GM21367 (cell line): ENCODE data around the gene MAN1A1.

Experiments used
- ATAC-seq: cut with Tn5 transposase; IDR thresholded peaks from one replicate; pipeline ENCODE4 v1.9.1; 2021; ENCODE audit not compliant: unreplicated experiment

MAN1A1 gene

GRCh38 chr6:119240257-119241110 lies 109.1 kb downstream of the MAN1A1 start:
- no peak for ATAC-seq

- no peak for ATAC-seq
Observed at GRCh38 chr6:119237177-119237715, 112.3 kb downstream of the MAN1A1 start.

GRCh38 chr6:119234941-119235340 lies 114.6 kb downstream of the MAN1A1 start:
- no peak for ATAC-seq

GRCh38 chr6:119234457-119234856 lies 115.1 kb downstream of the MAN1A1 start:
- ATAC-seq, result no peak

GRCh38 chr6:119233312-119233984 lies 116.1 kb downstream of the MAN1A1 start:
- no peak for ATAC-seq

GRCh38 chr6:119231394-119231793 lies 118.2 kb downstream of the MAN1A1 start:
- no peak for ATAC-seq

GRCh38 chr6:119230160-119230559 lies 119.4 kb downstream of the MAN1A1 start:
- ATAC-seq, result no peak

GRCh38 chr6:119227377-119227776 lies 122.2 kb downstream of the MAN1A1 start:
- ATAC-seq, result no peak

GRCh38 chr6:119226089-119226488 lies 123.5 kb downstream of the MAN1A1 start:
- no peak for ATAC-seq

GRCh38 chr6:119224095-119224701 lies 125.4 kb downstream of the MAN1A1 start:
- no peak for ATAC-seq

GRCh38 chr6:119220452-119220851 lies 129.1 kb downstream of the MAN1A1 start:
- no peak for ATAC-seq

GRCh38 chr6:119218548-119218947 lies 131.0 kb downstream of the MAN1A1 start:
- no peak for ATAC-seq

- no peak for ATAC-seq
Observed at GRCh38 chr6:119215885-119216590, 133.5 kb downstream of the MAN1A1 start.

GRCh38 chr6:119215309-119215708 lies 134.3 kb downstream of the MAN1A1 start:
- no peak for ATAC-seq

GRCh38 chr6:119210596-119210995 lies 139.0 kb downstream of the MAN1A1 start:
- no peak for ATAC-seq

- no peak for ATAC-seq
Observed at GRCh38 chr6:119209452-119210205, 139.9 kb downstream of the MAN1A1 start.

- ATAC-seq, result no peak
Observed at GRCh38 chr6:119207971-119208725, 141.4 kb downstream of the MAN1A1 start.

- no peak for ATAC-seq
Observed at GRCh38 chr6:119207327-119207726, 142.2 kb downstream of the MAN1A1 start.

- ATAC-seq, result peak; percentile 91
Observed at GRCh38 chr6:119205911-119206618, 143.5 kb downstream of the MAN1A1 start.
